Measurements from ENCODE around the gene ATG5.

DNA sequence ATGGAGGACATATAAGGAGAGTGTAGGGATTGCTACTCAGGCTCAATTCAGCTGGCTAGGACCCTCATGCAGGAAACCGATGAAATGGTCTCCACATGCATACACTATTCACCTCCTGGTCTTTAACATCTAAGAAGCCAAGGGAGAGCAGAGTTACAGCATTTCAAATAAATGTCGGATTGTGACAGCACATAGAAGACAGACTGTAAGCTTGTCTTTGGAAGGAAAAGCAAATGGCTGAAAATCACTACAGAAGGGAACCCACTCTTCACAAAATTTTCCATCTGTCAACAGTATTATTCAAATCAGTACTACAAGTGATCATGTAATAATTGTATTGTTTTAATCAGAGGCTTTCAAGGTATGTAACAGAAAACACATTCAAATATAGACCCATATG lies 72.9 kb downstream of the ATG5 start:
- no peak for TF ChIP-seq POLR2AphosphoS5 (IDR thresholded peaks at IDR 0.05; ENCODE audit: low read depth, low read length)
- no peak for TF ChIP-seq SIN3A (IDR thresholded peaks at IDR 0.05; ENCODE audit: borderline replicate concordance, insufficient read depth, low read length)
- TF ChIP-seq TAF1 (IDR thresholded peaks at IDR 0.05; ENCODE audit: borderline replicate concordance, insufficient read depth, low read length), result no peak
- TF ChIP-seq, protein P1, sequence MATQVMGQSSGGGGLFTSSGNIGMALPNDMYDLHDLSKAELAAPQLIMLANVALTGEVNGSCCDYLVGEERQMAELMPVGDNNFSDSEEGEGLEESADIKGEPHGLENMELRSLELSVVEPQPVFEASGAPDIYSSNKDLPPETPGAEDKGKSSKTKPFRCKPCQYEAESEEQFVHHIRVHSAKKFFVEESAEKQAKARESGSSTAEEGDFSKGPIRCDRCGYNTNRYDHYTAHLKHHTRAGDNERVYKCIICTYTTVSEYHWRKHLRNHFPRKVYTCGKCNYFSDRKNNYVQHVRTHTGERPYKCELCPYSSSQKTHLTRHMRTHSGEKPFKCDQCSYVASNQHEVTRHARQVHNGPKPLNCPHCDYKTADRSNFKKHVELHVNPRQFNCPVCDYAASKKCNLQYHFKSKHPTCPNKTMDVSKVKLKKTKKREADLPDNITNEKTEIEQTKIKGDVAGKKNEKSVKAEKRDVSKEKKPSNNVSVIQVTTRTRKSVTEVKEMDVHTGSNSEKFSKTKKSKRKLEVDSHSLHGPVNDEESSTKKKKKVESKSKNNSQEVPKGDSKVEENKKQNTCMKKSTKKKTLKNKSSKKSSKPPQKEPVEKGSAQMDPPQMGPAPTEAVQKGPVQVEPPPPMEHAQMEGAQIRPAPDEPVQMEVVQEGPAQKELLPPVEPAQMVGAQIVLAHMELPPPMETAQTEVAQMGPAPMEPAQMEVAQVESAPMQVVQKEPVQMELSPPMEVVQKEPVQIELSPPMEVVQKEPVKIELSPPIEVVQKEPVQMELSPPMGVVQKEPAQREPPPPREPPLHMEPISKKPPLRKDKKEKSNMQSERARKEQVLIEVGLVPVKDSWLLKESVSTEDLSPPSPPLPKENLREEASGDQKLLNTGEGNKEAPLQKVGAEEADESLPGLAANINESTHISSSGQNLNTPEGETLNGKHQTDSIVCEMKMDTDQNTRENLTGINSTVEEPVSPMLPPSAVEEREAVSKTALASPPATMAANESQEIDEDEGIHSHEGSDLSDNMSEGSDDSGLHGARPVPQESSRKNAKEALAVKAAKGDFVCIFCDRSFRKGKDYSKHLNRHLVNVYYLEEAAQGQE (IDR thresholded peaks at IDR 0.05; ENCODE audit: insufficient read depth in 1 of 2, low read depth in 2 of 2, low read length in 2 of 2), result no peak
- no peak for TF ChIP-seq FOXP2 (optimal IDR thresholded peaks at IDR 0.05; ENCODE audit: borderline replicate concordance, extremely low read depth, extremely low read length, insufficient read depth)
